ENCODE data around the gene RAD23A.

DNA sequence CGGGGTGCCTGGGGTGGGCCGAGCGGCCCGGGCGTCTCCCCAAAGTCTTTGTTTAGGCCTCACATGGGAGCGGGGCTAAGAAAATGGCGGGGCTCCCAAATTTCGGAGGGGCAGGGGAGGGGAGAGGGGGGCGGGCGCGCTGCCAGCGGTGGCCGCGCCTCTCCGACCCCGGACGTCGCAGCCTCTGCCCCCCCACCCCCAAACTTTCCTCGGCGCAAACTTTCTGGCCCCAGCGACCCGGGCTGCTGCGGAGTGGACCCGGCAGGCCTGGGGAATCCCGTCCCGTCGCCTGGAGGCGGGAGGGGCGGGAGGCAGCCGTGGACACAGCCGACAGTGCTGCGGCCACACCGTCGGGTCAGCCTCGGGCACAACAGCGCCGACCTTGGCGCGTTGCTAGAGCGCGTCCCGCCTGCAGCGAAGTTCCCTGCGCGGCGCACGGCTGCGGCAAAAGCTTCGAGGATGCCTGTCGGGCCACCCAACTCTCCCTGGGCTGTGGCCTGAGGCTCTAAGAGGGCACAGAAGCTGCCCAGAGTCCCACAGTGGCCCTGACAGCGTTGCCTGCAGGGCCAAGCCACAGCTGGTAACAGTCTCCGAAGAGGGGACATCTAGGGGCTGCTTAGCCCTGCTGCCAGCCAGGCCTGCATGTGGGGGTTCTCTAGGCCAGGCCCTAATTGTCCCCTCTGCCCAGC, 50.9 kb downstream of the RAD23A start:
- TF ChIP-seq YY1 (IDR thresholded peaks at IDR 0.05; ENCODE audit: insufficient read depth, insufficient read length) (no peak), ZNF274 (IDR thresholded peaks at IDR 0.05; ENCODE audit: low read depth, low read length) (no peak)
